H9 (cell line): ENCODE results near the gene DBNDD1. TPM values are rescaled to one million over a fixed set of nuclear protein-coding genes. Genes with fewer than 3 reads are reported as not detected.

Experiments used
- DNase-seq: peaks from one replicate; pipeline ENCODE4 v3.0.0-alpha.2; 2017
- H2AFZ ChIP-seq: one replicate; pipeline ENCODE4 v1.6.1; 2013; ENCODE audit warnings: mild to moderate bottlenecking, low read length, control low read depth, moderate library complexity
- H2AK5ac ChIP-seq: 2 replicates; pipeline ENCODE4 v1.6.1; 2013; ENCODE audit warnings: low read length, control low read depth, mixed read lengths; ENCODE audit not compliant: insufficient read length
- H2BK120ac ChIP-seq: one replicate; pipeline ENCODE4 v1.6.1; 2013; ENCODE audit warnings: low read depth, mild to moderate bottlenecking, low read length, control low read depth, inconsistent platforms; ENCODE audit not compliant: poor library complexity, severe bottlenecking
- H2BK12ac ChIP-seq: 2 replicates; pipeline ENCODE4 v1.6.1; 2013; ENCODE audit warnings: low read length, control low read depth, mixed read lengths, low read depth; ENCODE audit not compliant: insufficient read length
- H2BK15ac ChIP-seq: 2 replicates; pipeline ENCODE4 v1.6.1; 2013; ENCODE audit warnings: low read depth, low read length, control low read depth
- H2BK20ac ChIP-seq: one replicate; pipeline ENCODE4 v1.6.1; 2013; ENCODE audit warnings: low read depth, mild to moderate bottlenecking, low read length, control low read depth, inconsistent platforms; ENCODE audit not compliant: poor library complexity, severe bottlenecking
- H2BK5ac ChIP-seq: 2 replicates; pipeline ENCODE4 v1.6.1; 2013; ENCODE audit warnings: low read length, control low read depth, mixed read lengths; ENCODE audit not compliant: insufficient read length
- H3K14ac ChIP-seq: 2 replicates; pipeline ENCODE4 v1.6.1; 2013; ENCODE audit warnings: low read length, control low read depth; ENCODE audit not compliant: insufficient read depth
- H3K18ac ChIP-seq: 2 replicates; pipeline ENCODE4 v1.6.1; 2013; ENCODE audit warnings: low read depth, mild to moderate bottlenecking, mixed read lengths, low read length, control low read depth; ENCODE audit not compliant: insufficient read length
- H3K23ac ChIP-seq: 2 replicates; pipeline ENCODE4 v1.6.1; 2013; ENCODE audit warnings: low read length, control low read depth, mixed read lengths, low read depth; ENCODE audit not compliant: insufficient read length
- H3K23me2 ChIP-seq: 2 replicates; pipeline ENCODE4 v1.6.1; 2013; ENCODE audit warnings: low read depth, mild to moderate bottlenecking, mixed read lengths, low read length, control low read depth; ENCODE audit not compliant: insufficient read length, poor library complexity, severe bottlenecking
- H3K27ac ChIP-seq: 2 replicates; pipeline ENCODE4 v1.5.1; 2013; ENCODE audit warnings: low read length, control low read depth, mixed read lengths, low read depth; ENCODE audit not compliant: insufficient read length
- H3K27me3 ChIP-seq: 2 replicates; pipeline ENCODE4 v1.6.1; 2013; ENCODE audit warnings: low read length, control low read depth, inconsistent platforms; ENCODE audit not compliant: insufficient read depth
- H3K4ac ChIP-seq: 2 replicates; pipeline ENCODE4 v1.6.1; 2013; ENCODE audit warnings: low read depth, mild to moderate bottlenecking, control low read depth, inconsistent platforms, low read length, moderate library complexity
- H3K4me1 ChIP-seq: 2 replicates; pipeline ENCODE4 v1.6.1; 2013; ENCODE audit warnings: low read length, control low read depth, inconsistent platforms; ENCODE audit not compliant: insufficient read depth
- H3K4me2 ChIP-seq: 2 replicates; pipeline ENCODE4 v1.6.1; 2013; ENCODE audit warnings: low read length, control low read depth, mixed read lengths; ENCODE audit not compliant: insufficient read length, insufficient read depth
- H3K56ac ChIP-seq: 2 replicates; pipeline ENCODE4 v1.6.1; 2013; ENCODE audit warnings: low read depth, mild to moderate bottlenecking, mixed read lengths, low read length, control low read depth; ENCODE audit not compliant: insufficient read length
- H3K79me1 ChIP-seq: 2 replicates; pipeline ENCODE4 v1.6.1; 2013; ENCODE audit warnings: low read depth, mild to moderate bottlenecking, moderate library complexity, low read length, control low read depth, inconsistent platforms; ENCODE audit not compliant: insufficient read depth, poor library complexity, severe bottlenecking
- H3K79me2 ChIP-seq: 2 replicates; pipeline ENCODE4 v1.6.1; 2013; ENCODE audit warnings: low read length, control low read depth, inconsistent platforms; ENCODE audit not compliant: insufficient read depth
- H3K9ac ChIP-seq: 2 replicates; pipeline ENCODE4 v1.6.1; 2013; ENCODE audit warnings: low read length, control low read depth, mixed read lengths; ENCODE audit not compliant: insufficient read length; ENCODE audit errors: extremely low read depth
- H3K9me3 ChIP-seq: one replicate; pipeline ENCODE4 v1.6.1; 2013; ENCODE audit warnings: low read depth, low read length, inconsistent platforms; ENCODE audit not compliant: control insufficient read depth
- H3T11ph ChIP-seq: one replicate; pipeline ENCODE4 v1.6.1; 2013; ENCODE audit warnings: mild to moderate bottlenecking, low read length, control low read depth, inconsistent platforms
- H4K20me1 ChIP-seq: one replicate; pipeline ENCODE4 v1.6.1; 2013; ENCODE audit not compliant: control insufficient read depth, insufficient read length, insufficient read depth
- H4K5ac ChIP-seq: 2 replicates; pipeline ENCODE4 v1.6.1; 2013; ENCODE audit warnings: low read depth, mild to moderate bottlenecking, mixed read lengths, low read length, control low read depth; ENCODE audit not compliant: insufficient read length
- H4K8ac ChIP-seq: replicated peaks from 2 replicates; pipeline ENCODE4 v1.6.1; 2013; ENCODE audit warnings: low read length, control low read depth, mixed read lengths, low read depth; ENCODE audit not compliant: insufficient read length
- H4K91ac ChIP-seq: 2 replicates; pipeline ENCODE4 v1.6.1; 2013; ENCODE audit warnings: low read depth, mild to moderate bottlenecking, moderate library complexity, mixed read lengths, low read length, control low read depth; ENCODE audit not compliant: insufficient read length
- H3K27ac Mint-ChIP-seq, 3 experiments: 2 replicates in 2 of 3; 3 replicates in 1 of 3; pipeline ENCODE4 v1.8.0; 2020 to 2021; ENCODE audit warnings: mixed read lengths in 3 of 3, mild to moderate bottlenecking in 1 of 3, moderate library complexity in 1 of 3
- H3K27me3 Mint-ChIP-seq: 2 replicates; pipeline ENCODE4 v1.8.0; 2021; ENCODE audit warnings: low read depth, mild to moderate bottlenecking, moderate library complexity, mixed read lengths
- H3K36me3 Mint-ChIP-seq, 3 experiments: 2 replicates in 2 of 3; 3 replicates in 1 of 3; pipeline ENCODE4 v1.8.0; 2020 to 2021; ENCODE audit warnings: low read depth in 3 of 3, mixed read lengths in 3 of 3; ENCODE audit not compliant: insufficient read depth in 1 of 3
- H3K4me1 Mint-ChIP-seq, 2 experiments: 2 replicates each; pipeline ENCODE4 v1.8.0; 2020; ENCODE audit warnings: mixed read lengths in 2 of 2
- H3K4me3 Mint-ChIP-seq, 2 experiments: 2 replicates in 1 of 2; 3 replicates in 1 of 2; pipeline ENCODE4 v1.8.0; 2020 to 2021; ENCODE audit warnings: mild to moderate bottlenecking in 2 of 2, mixed read lengths in 2 of 2, moderate library complexity in 1 of 2
- H3K9me3 Mint-ChIP-seq, 2 experiments: 2 replicates in 1 of 2; 3 replicates in 1 of 2; pipeline ENCODE4 v1.8.0; 2020; ENCODE audit warnings: mild to moderate bottlenecking in 2 of 2, mixed read lengths in 2 of 2, moderate library complexity in 1 of 2
- CTCF ChIP-seq: fragments of 200-600 bp; sonication (generic); conservative IDR thresholded peaks from 3 replicates; pipeline ENCODE4 v1.8.0; 2021; ENCODE audit warnings: antibody characterized with exemption, mild to moderate bottlenecking
- WGBS: extraction: QIAGEN DNeasy Blood & Tissue Kit; methylation state at CpG from one replicate; pipeline ENCODE4 v1.1.7; 2013; ENCODE audit warnings: missing lambda C conversion rate, low lambda C conversion rate, mixed read lengths; ENCODE audit not compliant: insufficient read length; ENCODE audit errors: extremely low coverage; 5-methylcytosine and 5-hydroxymethylcytosine counted together
- total RNA-seq: library from RNA; stranded (reverse); gene quantifications from 2 replicates; pipeline ENCODE4 v1.2.1, GENCODE V29; 2021

DBNDD1 gene
- total RNA-seq, 1 experiment from 2014 or later, result 87.3 TPM

GRCh38 chr16:89983536-89983935, 35.7 kb downstream of the DBNDD1 start:
- H3K4ac ChIP-seq, result no peak overlapping the region
- Mint-ChIP-seq H3K4me3 (no peak overlapping the region), H3K27me3 (no peaks in the 10 kb centered on the region), H3K36me3 (peaks cover 30 to 83% (median 73%) of the 10 kb centered on the region in 3 experiments; a peak in 6 of 7 replicates), H3K9me3 (no peaks in the 10 kb centered on the region), H3K4me1 (no peaks in the 10 kb centered on the region), H3K27ac (no peak overlapping the region)
- H2BK5ac ChIP-seq, result no peak overlapping the region
- no peak overlapping the region for H3K9ac ChIP-seq
- H4K8ac ChIP-seq, result no peak overlapping the region
- H3K4me2 ChIP-seq, result no peak overlapping the region
- no peak overlapping the region for H2BK12ac ChIP-seq
- no peak for TF ChIP-seq CTCF
- H3K79me1 ChIP-seq, result no peaks in the 10 kb centered on the region
- H3K56ac ChIP-seq, result no peak overlapping the region
- no peak overlapping the region for H3K14ac ChIP-seq
- no peak overlapping the region for H2AK5ac ChIP-seq
- H4K91ac ChIP-seq, result no peak overlapping the region
- WGBS, result no CpG with 5 or more reads among the region's 15 CpGs
- no peaks in the 10 kb centered on the region for H3K4me1 ChIP-seq
- H2BK15ac ChIP-seq, result no peak overlapping the region
- no peak overlapping the region for H2BK120ac ChIP-seq
- H3K27ac ChIP-seq, result no peak overlapping the region
- H2AFZ ChIP-seq, result no peak overlapping the region
- H3T11ph ChIP-seq, result no peak overlapping the region
- H2BK20ac ChIP-seq, result no peak overlapping the region
- H4K20me1 ChIP-seq, result no peaks in the 10 kb centered on the region
- DNase-seq, result no peak
- no peaks in the 10 kb centered on the region for H3K79me2 ChIP-seq
- no peak overlapping the region for H3K23ac ChIP-seq
- H3K23me2 ChIP-seq, result no peaks in the 10 kb centered on the region
- H3K27me3 ChIP-seq, result no peaks in the 10 kb centered on the region
- H3K9me3 ChIP-seq, result no peaks in the 10 kb centered on the region
- no peak overlapping the region for H3K18ac ChIP-seq
- no peak overlapping the region for H4K5ac ChIP-seq
